HG03571 (cell line): ENCODE data around the gene RANBP17.
A peak's percentile ranks its signal among the peaks of the same experiment; 100 is the strongest.

Source experiments
- ATAC-seq: cut with Tn5 transposase; IDR thresholded peaks from one replicate; pipeline ENCODE4 v1.9.1; 2021; ENCODE audit not compliant: unreplicated experiment

RANBP17 gene

GRCh38 chr5:171226096-171226754 lies 364.4 kb downstream of the RANBP17 start:
- no peak for ATAC-seq

- ATAC-seq, result no peak
Measured at GRCh38 chr5:171226864-171227263, 365.0 kb downstream of the RANBP17 start.

- no peak for ATAC-seq
Measured at GRCh38 chr5:171236651-171237050, 374.8 kb downstream of the RANBP17 start.

- ATAC-seq, result no peak
Measured at GRCh38 chr5:171242521-171242920, 380.7 kb downstream of the RANBP17 start.

GRCh38 chr5:171246231-171246630 lies 384.4 kb downstream of the RANBP17 start:
- no peak for ATAC-seq

- ATAC-seq, result no peak
Measured at GRCh38 chr5:171249460-171249859, 387.6 kb downstream of the RANBP17 start.

- no peak for ATAC-seq
Measured at GRCh38 chr5:171250738-171251137, 388.9 kb downstream of the RANBP17 start.

GRCh38 chr5:171251519-171251918 lies 389.7 kb downstream of the RANBP17 start:
- ATAC-seq, result no peak

- ATAC-seq, result no peak
Measured at GRCh38 chr5:171252674-171253073, 390.9 kb downstream of the RANBP17 start.

- ATAC-seq, result no peak
Measured at GRCh38 chr5:171258737-171259415, 397.1 kb downstream of the RANBP17 start.

GRCh38 chr5:171261361-171261760 lies 399.5 kb downstream of the RANBP17 start:
- ATAC-seq, result no peak

GRCh38 chr5:171261904-171262303 lies 400.1 kb downstream of the RANBP17 start:
- no peak for ATAC-seq

- ATAC-seq, result no peak
Measured at GRCh38 chr5:171263181-171263580, 401.4 kb downstream of the RANBP17 start.

- ATAC-seq, result no peak
Measured at GRCh38 chr5:171264843-171265242, 403.0 kb downstream of the RANBP17 start.

GRCh38 chr5:171268700-171269620 lies 407.1 kb downstream of the RANBP17 start:
- ATAC-seq, result no peak

GRCh38 chr5:171269717-171270116 lies 407.9 kb downstream of the RANBP17 start:
- peak; percentile 63 for ATAC-seq

- ATAC-seq, result no peak
Measured at GRCh38 chr5:171270136-171270535, 408.3 kb downstream of the RANBP17 start.

- no peak for ATAC-seq
Measured at GRCh38 chr5:171271798-171272197, 410.0 kb downstream of the RANBP17 start.

GRCh38 chr5:171272996-171273970 lies 411.5 kb downstream of the RANBP17 start:
- ATAC-seq, result no peak

GRCh38 chr5:171275841-171276544 lies 414.2 kb downstream of the RANBP17 start:
- ATAC-seq, result no peak
